Skeletal muscle satellite cell (primary cell): Measurements from ENCODE around the gene SMIM20.
"Not testable (repeated sequence)": the region's sequence is repeated elsewhere in the genome, so short reads cannot be mapped to it uniquely, and the experiment has no call there.

Experiments
- H3K27me3 ChIP-seq: 2 replicates; pipeline ENCODE4 v1.7.0; 2013; ENCODE audit warnings: low read length; ENCODE audit not compliant: control insufficient read depth, insufficient read depth
- H3K36me3 ChIP-seq: 2 replicates; pipeline ENCODE4 v1.7.0; 2013; ENCODE audit warnings: mild to moderate bottlenecking, control low read depth, low read length; ENCODE audit not compliant: insufficient read depth
- H3K4me1 ChIP-seq: 2 replicates; pipeline ENCODE4 v1.7.0; 2013; ENCODE audit warnings: low read length; ENCODE audit not compliant: control insufficient read depth, insufficient read depth
- H3K4me2 ChIP-seq: 2 replicates; pipeline ENCODE4 v1.7.0; 2013; ENCODE audit warnings: mild to moderate bottlenecking, low read length
- H3K4me3 ChIP-seq: 2 replicates; pipeline ENCODE4 v1.7.0; 2013; ENCODE audit warnings: low read length
- H3K9ac ChIP-seq: 2 replicates; pipeline ENCODE4 v1.7.0; 2013; ENCODE audit warnings: mild to moderate bottlenecking, low read depth, low read length, moderate library complexity
- H3K9me3 ChIP-seq: replicated peaks from 2 replicates; pipeline ENCODE4 v1.7.0; 2013; ENCODE audit warnings: mild to moderate bottlenecking, control low read depth, low read length

The SMIM20 gene

GRCh38 chr4:25896776-25897539, 17.1 kb upstream of the SMIM20 start:
- no peak overlapping the region for H3K4me3 ChIP-seq
- no peak overlapping the region for H3K4me2 ChIP-seq
- no peak overlapping the region for H3K9ac ChIP-seq
- no peaks in the 10 kb centered on the region for H3K4me1 ChIP-seq
- H3K27me3 ChIP-seq: no peaks in the 10 kb centered on the region
- no peaks in the 10 kb centered on the region for H3K36me3 ChIP-seq
- no peaks in the 10 kb centered on the region for H3K9me3 ChIP-seq

GRCh38 chr4:25900310-25900709, 13.7 kb upstream of the SMIM20 start:
- peaks cover 5% of the 10 kb centered on the region for H3K4me1 ChIP-seq
- H3K4me2 ChIP-seq: no peak overlapping the region
- H3K9me3 ChIP-seq: no peaks in the 10 kb centered on the region
- no peak overlapping the region for H3K4me3 ChIP-seq
- no peaks in the 10 kb centered on the region for H3K36me3 ChIP-seq
- H3K9ac ChIP-seq: no peak overlapping the region
- H3K27me3 ChIP-seq: no peaks in the 10 kb centered on the region

- H3K4me1 ChIP-seq: peaks cover 5% of the 10 kb centered on the region
- H3K4me3 ChIP-seq: no peak overlapping the region
- no peaks in the 10 kb centered on the region for H3K36me3 ChIP-seq
- no peak overlapping the region for H3K4me2 ChIP-seq
- no peaks in the 10 kb centered on the region for H3K27me3 ChIP-seq
- no peaks in the 10 kb centered on the region for H3K9me3 ChIP-seq
- H3K9ac ChIP-seq: no peak overlapping the region
These were observed 13.0 kb upstream of the SMIM20 start for GRCh38 chr4:25901030-25901430.

- no peaks in the 10 kb centered on the region for H3K27me3 ChIP-seq
- H3K4me2 ChIP-seq: no peak overlapping the region
- H3K9me3 ChIP-seq: no peaks in the 10 kb centered on the region
- H3K4me1 ChIP-seq: peaks cover 15% of the 10 kb centered on the region
- no peak overlapping the region for H3K4me3 ChIP-seq
- H3K36me3 ChIP-seq: no peaks in the 10 kb centered on the region
- no peak overlapping the region for H3K9ac ChIP-seq
These were observed 9.9 kb upstream of the SMIM20 start for GRCh38 chr4:25903900-25904747.

GRCh38 chr4:25904748-25905082, 9.3 kb upstream of the SMIM20 start:
- Histone ChIP-seq H3K4me3 (no peak overlapping the region), H3K9me3 (no peaks in the 10 kb centered on the region), H3K9ac (no peak overlapping the region), H3K4me2 (no peak overlapping the region), H3K36me3 (no peaks in the 10 kb centered on the region), H3K4me1 (peaks cover 15% of the 10 kb centered on the region), H3K27me3 (no peaks in the 10 kb centered on the region)

GRCh38 chr4:25905371-25905770, 8.6 kb upstream of the SMIM20 start:
- Histone ChIP-seq H3K4me2 (no peak overlapping the region), H3K9ac (no peak overlapping the region), H3K9me3 (no peaks in the 10 kb centered on the region), H3K4me3 (no peak overlapping the region), H3K27me3 (no peaks in the 10 kb centered on the region), H3K36me3 (no peaks in the 10 kb centered on the region), H3K4me1 (peaks cover 15% of the 10 kb centered on the region)

GRCh38 chr4:25906113-25906512, 7.9 kb upstream of the SMIM20 start:
- H3K4me1 ChIP-seq: peaks cover 15% of the 10 kb centered on the region
- not testable (repeated sequence) for H3K36me3 ChIP-seq, H3K4me3 ChIP-seq, H3K27me3 ChIP-seq, H3K9me3 ChIP-seq, H3K4me2 ChIP-seq, H3K9ac ChIP-seq

- Histone ChIP-seq H3K4me1 (peaks cover 20% of the 10 kb centered on the region), H3K36me3 (no peaks in the 10 kb centered on the region), H3K4me2 (peak overlapping the region; percentile 32), H3K27me3 (no peaks in the 10 kb centered on the region), H3K9ac (no peak overlapping the region), H3K9me3 (no peaks in the 10 kb centered on the region), H3K4me3 (no peak overlapping the region)
These were observed 5.5 kb upstream of the SMIM20 start for GRCh38 chr4:25908491-25908901.

- Histone ChIP-seq H3K4me2 (no peak overlapping the region), H3K4me3 (no peak overlapping the region), H3K27me3 (no peaks in the 10 kb centered on the region), H3K36me3 (no peaks in the 10 kb centered on the region), H3K9me3 (no peaks in the 10 kb centered on the region), H3K9ac (no peak overlapping the region), H3K4me1 (peaks cover 29% of the 10 kb centered on the region)
These were observed 2.7 kb upstream of the SMIM20 start for GRCh38 chr4:25911356-25911755.

GRCh38 chr4:25913056-25913850, 767 bp upstream of the SMIM20 start:
- Histone ChIP-seq H3K27me3 (no peaks in the 10 kb centered on the region), H3K4me2 (peak overlapping the region; percentile 85), H3K36me3 (no peaks in the 10 kb centered on the region), H3K9me3 (no peaks in the 10 kb centered on the region), H3K9ac (peak overlapping the region; percentile 85), H3K4me1 (peaks cover 26% of the 10 kb centered on the region), H3K4me3 (peak overlapping the region; percentile 84)

GRCh38 chr4:25914670-25915352, 791 bp downstream of the SMIM20 start:
- peak overlapping the region; percentile 84 for H3K4me3 ChIP-seq
- H3K36me3 ChIP-seq: no peaks in the 10 kb centered on the region
- peaks cover 19% of the 10 kb centered on the region for H3K4me1 ChIP-seq
- H3K9ac ChIP-seq: peak overlapping the region; percentile 85
- no peaks in the 10 kb centered on the region for H3K9me3 ChIP-seq
- H3K4me2 ChIP-seq: peak overlapping the region; percentile 85
- H3K27me3 ChIP-seq: no peaks in the 10 kb centered on the region
